ENCODE data around the gene USP33. TPM values are rescaled to one million over a fixed set of nuclear protein-coding genes. Genes with fewer than 3 reads are reported as not detected.
"Not testable (repeated sequence)": the region's sequence is repeated elsewhere in the genome, so short reads cannot be mapped to it uniquely, and the experiment has no call there.

The USP33 gene
- total RNA-seq, 6 experiments from 2014 or later, result 44.0 to 55.6 (median 50.5) TPM

GRCh38 chr1:77794550-77794949 is 34.9 kb upstream of the USP33 start:
- Mint-ChIP-seq H3K4me3 (no peak overlapping the region), H3K36me3 (ENCODE audit: low read depth) (peaks cover 15% of the 10 kb centered on the region), H3K27ac (no peak overlapping the region), H3K27me3 (ENCODE audit: insufficient read depth) (no peaks in the 10 kb centered on the region), H3K4me1 (ENCODE audit: low read depth) (peaks cover 20% of the 10 kb centered on the region), H3K9me3 (no peaks in the 10 kb centered on the region)
- no peak for DNase-seq
- no peak for TF ChIP-seq CTCF (IDR thresholded peaks at IDR 0.05)

GRCh38 chr1:77786093-77786741 is 26.6 kb upstream of the USP33 start:
- H3K36me3 Mint-ChIP-seq (ENCODE audit: low read depth), result peaks cover 51% of the 10 kb centered on the region
- not testable (repeated sequence) for H3K27me3 Mint-ChIP-seq (ENCODE audit: insufficient read depth); H3K4me3 Mint-ChIP-seq; H3K27ac Mint-ChIP-seq; DNase-seq; H3K9me3 Mint-ChIP-seq
- H3K4me1 Mint-ChIP-seq (ENCODE audit: low read depth), result peaks cover 21% of the 10 kb centered on the region

GRCh38 chr1:77783141-77783540 is 23.5 kb upstream of the USP33 start:
- Mint-ChIP-seq H3K9me3 (no peaks in the 10 kb centered on the region), H3K4me3 (no peak overlapping the region), H3K27ac (no peak overlapping the region), H3K27me3 (ENCODE audit: insufficient read depth) (peaks cover 2% of the 10 kb centered on the region; the same call in 1 of the 2 replicates), H3K4me1 (ENCODE audit: low read depth) (peaks cover 45% of the 10 kb centered on the region), H3K36me3 (ENCODE audit: low read depth) (peaks cover 43% of the 10 kb centered on the region)
- TF ChIP-seq CTCF (IDR thresholded peaks at IDR 0.05), result no peak
- no peak for DNase-seq

GRCh38 chr1:77781683-77782082 is 22.0 kb upstream of the USP33 start:
- H3K36me3 Mint-ChIP-seq (ENCODE audit: low read depth), result peaks cover 33% of the 10 kb centered on the region
- DNase-seq, result no peak
- peaks cover 5% of the 10 kb centered on the region; the same call in 1 of the 2 replicates for H3K27me3 Mint-ChIP-seq (ENCODE audit: insufficient read depth)
- H3K27ac Mint-ChIP-seq, result no peak overlapping the region
- peak overlapping the region; percentile 98 for H3K4me3 Mint-ChIP-seq
- no peaks in the 10 kb centered on the region for H3K9me3 Mint-ChIP-seq
- no peak for TF ChIP-seq CTCF (IDR thresholded peaks at IDR 0.05)
- peaks cover 45% of the 10 kb centered on the region for H3K4me1 Mint-ChIP-seq (ENCODE audit: low read depth)

GRCh38 chr1:77779529-77780281 is 20.1 kb upstream of the USP33 start, which contains the start of gene MIGA1:
Gene MIGA1, plus strand, starts transcription at chr1:77779649. Its CDS starts 3,604 bp downstream, at chr1:77783253.
- Mint-ChIP-seq H3K9me3 (no peaks in the 10 kb centered on the region), H3K27ac (peak within 1 kb of the TSS; percentile 75), H3K4me3 (peak within 1 kb of the TSS; percentile 98), H3K4me1 (ENCODE audit: low read depth) (peaks cover 45% of the 10 kb centered on the region), H3K36me3 (ENCODE audit: low read depth) (peaks cover 14% of the 10 kb centered on the region), H3K27me3 (ENCODE audit: insufficient read depth) (peaks cover 5% of the 10 kb centered on the region)
- DNase-seq, result peak; percentile 81
- no peak for TF ChIP-seq CTCF (IDR thresholded peaks at IDR 0.05)

Data from HFFc6 (cell line).